Erythroblast (primary cell): ENCODE measurements around the gene TSNAX.
A peak's percentile ranks its signal among the peaks of the same experiment; 100 is the strongest.
"Not testable (repeated sequence)": the region's sequence is repeated elsewhere in the genome, so short reads cannot be mapped to it uniquely, and the experiment has no call there.

Experiments
- DNase-seq, 2 experiments: peaks; one replicate each; lab custom pipeline; 2025; lab: John Stamatoyannopoulos, UW
- GATA1 ChIP-seq: IDR thresholded peaks from 2 replicates; pipeline ENCODE4 v1.6.1; 2011; ENCODE audit warnings: low read depth, mild to moderate bottlenecking, control low read depth, low read length, moderate library complexity
- POLR2A ChIP-seq: IDR thresholded peaks from 2 replicates; pipeline ENCODE4 v1.6.1; 2011; ENCODE audit warnings: mild to moderate bottlenecking, low read length

The TSNAX gene

GRCh38 chr1:231591466-231591865 is 63.0 kb downstream of the TSNAX start:
- DNase-seq = no peak
- TF ChIP-seq POLR2A = no peak

DNA sequence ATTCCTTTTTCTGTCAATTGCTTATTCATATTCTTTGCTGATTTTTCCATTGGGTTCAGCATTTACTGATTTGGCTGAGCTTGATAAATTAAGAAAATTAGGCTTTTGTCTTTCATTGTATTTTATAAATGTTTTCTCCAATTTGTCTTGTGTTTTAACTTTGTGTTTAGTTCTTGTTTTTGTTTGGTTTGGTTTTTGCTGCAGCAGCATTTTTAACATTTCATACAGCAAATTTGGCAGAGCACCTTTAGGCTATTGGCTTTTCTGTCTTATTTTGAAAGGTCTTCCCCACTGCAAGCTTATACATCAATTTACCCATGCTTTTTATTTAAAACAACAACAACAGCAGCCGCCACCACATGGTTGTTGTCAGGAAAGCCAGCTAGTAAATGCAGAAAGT is 64.3 kb downstream of the TSNAX start:
- TF ChIP-seq GATA1 (no peak), POLR2A (no peak)
- DNase-seq = no peak

- not testable (repeated sequence) for DNase-seq
These were observed 64.8 kb downstream of the TSNAX start for GRCh38 chr1:231593264-231593663.

- no peak for DNase-seq
- TF ChIP-seq GATA1 (no peak), POLR2A (no peak)
These were observed 65.7 kb downstream of the TSNAX start for GRCh38 chr1:231594123-231594522.

- no peak for TF ChIP-seq POLR2A
- TF ChIP-seq GATA1 = no peak
- DNase-seq = no peak
These were observed 66.3 kb downstream of the TSNAX start for GRCh38 chr1:231594749-231595148.

DNA sequence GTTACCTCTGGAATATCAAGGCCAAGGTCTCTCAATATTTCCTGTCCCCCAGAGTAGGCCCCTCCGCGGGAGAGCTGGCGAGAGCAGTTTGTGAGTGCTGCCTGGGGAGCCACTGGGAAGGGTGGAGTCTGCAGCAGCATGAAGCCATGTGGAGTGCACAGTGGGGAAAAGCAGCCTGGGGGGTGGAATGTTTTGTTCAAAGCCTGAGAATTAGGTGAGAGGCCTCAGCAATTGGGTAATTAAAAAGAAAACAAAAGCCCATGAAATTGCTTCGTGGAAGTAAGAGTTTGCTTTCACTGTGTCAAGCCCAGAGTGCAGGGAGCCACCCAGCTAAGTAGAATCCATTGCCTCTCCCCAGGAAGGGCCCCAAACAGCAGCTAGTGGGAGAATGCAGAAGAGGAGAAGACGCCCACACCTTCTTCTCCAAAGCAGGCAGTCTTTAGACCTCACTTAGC is 67.9 kb downstream of the TSNAX start:
- TF ChIP-seq GATA1 (no peak), POLR2A (no peak)
- DNase-seq = no peak

DNA sequence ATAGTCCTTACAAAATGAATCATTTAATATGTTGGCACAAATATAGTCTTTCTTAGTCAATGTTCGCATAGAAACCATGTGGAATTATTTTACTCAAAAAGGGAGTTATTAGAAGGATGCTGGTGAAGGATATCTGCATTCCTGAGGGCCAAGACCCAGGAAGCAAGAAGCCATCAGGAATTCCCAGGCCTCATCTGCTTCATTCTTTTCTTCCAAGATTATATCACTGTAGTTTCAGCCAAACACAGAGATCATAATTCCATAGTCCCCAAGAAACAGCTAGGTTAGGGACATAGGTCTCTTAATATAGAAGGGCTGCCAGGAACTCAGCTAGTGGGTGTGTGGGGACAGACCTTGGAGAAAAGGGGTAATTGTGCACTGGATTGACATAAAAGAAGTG is 69.5 kb downstream of the TSNAX start:
- DNase-seq = no peak
- TF ChIP-seq GATA1 (no peak), POLR2A (no peak)

DNA sequence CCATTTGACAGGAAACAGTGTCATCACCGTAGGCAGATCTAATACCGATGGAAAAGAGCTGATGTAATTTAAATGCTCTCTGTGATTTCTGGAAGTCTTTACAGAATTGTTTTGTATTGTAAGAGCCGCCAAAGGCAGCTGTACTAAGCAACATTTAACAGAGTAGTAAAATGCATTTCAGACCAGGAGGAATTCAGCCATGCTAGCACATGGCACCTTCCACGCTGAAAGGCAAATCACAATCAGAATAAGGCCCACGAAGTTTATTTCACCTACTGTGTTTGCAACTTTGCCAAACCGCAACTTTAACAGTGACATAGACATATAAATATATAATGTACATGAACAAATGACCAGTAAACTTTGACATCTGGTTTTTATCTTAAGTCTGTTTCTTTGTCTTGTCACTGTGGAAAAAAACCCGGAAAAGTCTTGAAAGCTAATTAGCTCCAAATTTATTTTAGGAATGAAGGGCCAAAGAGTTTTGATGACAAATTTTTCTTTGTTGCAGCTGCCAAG is 72.0 kb downstream of the TSNAX start:
- no peak for DNase-seq
- TF ChIP-seq POLR2A = no peak

- TF ChIP-seq GATA1 (no peak), POLR2A (no peak)
- DNase-seq = no peak
These were observed 73.6 kb downstream of the TSNAX start for GRCh38 chr1:231601824-231602672.

- TF ChIP-seq POLR2A = no peak
- no peak for TF ChIP-seq GATA1
- DNase-seq = no peak
These were observed 74.2 kb downstream of the TSNAX start for GRCh38 chr1:231602673-231602984.

GRCh38 chr1:231603598-231604275 is 75.3 kb downstream of the TSNAX start:
- peak; percentile 62 to 74 for DNase-seq
- TF ChIP-seq POLR2A (no peak), GATA1 (no peak)

GRCh38 chr1:231604276-231604621 is 75.8 kb downstream of the TSNAX start:
- no peak for DNase-seq
- TF ChIP-seq GATA1 = no peak
- TF ChIP-seq POLR2A = no peak

- TF ChIP-seq POLR2A (no peak), GATA1 (no peak)
- peak in 1 of 2 experiments; percentile 5 for DNase-seq
These were observed 77.0 kb downstream of the TSNAX start for GRCh38 chr1:231605149-231606100.

DNA sequence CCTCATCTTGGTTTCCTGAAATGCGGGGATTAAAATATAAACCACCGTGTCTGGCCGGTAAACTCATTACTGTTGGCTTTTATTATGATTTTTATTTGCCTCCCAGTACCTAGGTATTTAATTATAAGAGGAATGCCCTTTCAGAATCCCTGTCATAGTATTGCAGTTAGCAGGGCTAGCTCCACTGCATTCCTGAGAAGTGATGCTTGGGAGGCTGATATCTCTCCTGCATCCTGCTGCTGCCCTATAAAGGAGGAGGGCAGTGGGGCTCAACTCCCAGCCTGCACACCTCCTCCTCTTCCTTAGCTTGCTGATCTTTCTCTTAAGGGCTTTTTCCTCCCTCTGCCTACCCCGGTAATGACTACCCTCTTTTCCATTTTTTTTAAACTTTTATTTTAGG is 78.2 kb downstream of the TSNAX start:
- no peak for DNase-seq

More for the DNA sequence above, 78.2 kb downstream of the TSNAX start:
- TF ChIP-seq GATA1 = no peak
- no peak for TF ChIP-seq POLR2A
